Muscle of arm (tissue), 12 donors: ENCODE data around the gene SYT4. TPM values are rescaled to one million over a fixed set of nuclear protein-coding genes. Genes with fewer than 3 reads are reported as not detected.

ENCODE experiments used
- DNase-seq: peaks from one replicate; pipeline ENCODE4 v3.0.0-alpha.2; 2013
- polyA plus RNA-seq, 12 donors: library from polyadenylated mRNA; unstranded; fragments of 120-200 nt; gene quantifications; one replicate each; pipeline ENCODE4 v1.2.1, GENCODE V29; 2013; ENCODE audit not compliant: insufficient read length in 12 of 12

The SYT4 gene
- polyA plus RNA-seq, 12 donors: 0.05 to 1.3 (median 0.16) TPM; not detected in 7

- DNase-seq: no peak
These were observed 56.6 kb downstream of the SYT4 start for GRCh38 chr18:43220691-43221090.

Other genes starting within 250 kb of the SYT4 start
- not detected for gene RIT2, start 161.8 kb downstream of the SYT4 start, polyA plus RNA-seq